Activated B cell treated with CpG ODN at 0.5 μM for 24 hours (primary cell): Measurements from ENCODE around the gene LARP4. TPM values are rescaled to one million over a fixed set of nuclear protein-coding genes. Genes with fewer than 3 reads are reported as not detected.
A peak's percentile ranks its signal among the peaks of the same experiment; 100 is the strongest.

ENCODE experiments used
- ATAC-seq: fragments of 200-7000 bp; cut with Tn5 transposase; one replicate; pipeline ENCODE4 v1.10.0; 2021; ENCODE audit warnings: low read depth, mild to moderate bottlenecking, moderate library complexity
- CTCF ChIA-PET: fragments of 350-600 bp; sonication (Branson Sonifier 250); formaldehyde crosslinking; loops from one replicate; lab custom pipeline; 2021; ENCODE audit warnings: antibody characterized with exemption; lab: Charles Lee
- POLR2A ChIA-PET: fragments of 350-600 bp; sonication (Branson Sonifier 250); formaldehyde crosslinking; loops from one replicate; lab custom pipeline; 2021; ENCODE audit warnings: antibody characterized with exemption; lab: Charles Lee
- DNase-seq: peaks from one replicate; pipeline ENCODE4 v3.0.0; 2022
- H3K27ac Mint-ChIP-seq: one replicate; pipeline ENCODE4 v1.8.0; 2020; ENCODE audit warnings: mixed read lengths
- H3K27me3 Mint-ChIP-seq: one replicate; pipeline ENCODE4 v1.8.0; 2021; ENCODE audit warnings: mixed read lengths
- H3K36me3 Mint-ChIP-seq: one replicate; pipeline ENCODE4 v1.8.0; 2021; ENCODE audit warnings: low read depth, mixed read lengths
- H3K4me1 Mint-ChIP-seq: one replicate; pipeline ENCODE4 v1.8.0; 2021; ENCODE audit warnings: mixed read lengths
- H3K4me3 Mint-ChIP-seq: one replicate; pipeline ENCODE4 v1.8.0; 2020; ENCODE audit warnings: mild to moderate bottlenecking, mixed read lengths
- H3K9me3 Mint-ChIP-seq: one replicate; pipeline ENCODE4 v1.8.0; 2020; ENCODE audit warnings: mixed read lengths
- intact Hi-C: fragments of 100-400 bp; cut with micrococcal nuclease; formaldehyde crosslinking; loops from one replicate; pipeline ENCODE4 v1.15.1; 2024
- total RNA-seq: library from RNA; stranded (reverse); gene quantifications from 2 replicates; pipeline ENCODE4 v1.2.3, GENCODE V29; 2022
- TF ChIP-seq, protein P1 (sequence below): fragments of 200-600 bp; IDR thresholded peaks from one replicate; pipeline ENCODE4 v1.8.0; 2022; ENCODE audit warnings: antibody characterized with exemption, mild to moderate bottlenecking

Gene LARP4
- total RNA-seq, 1 donor from 2014 or later = 56.3 TPM

DNA sequence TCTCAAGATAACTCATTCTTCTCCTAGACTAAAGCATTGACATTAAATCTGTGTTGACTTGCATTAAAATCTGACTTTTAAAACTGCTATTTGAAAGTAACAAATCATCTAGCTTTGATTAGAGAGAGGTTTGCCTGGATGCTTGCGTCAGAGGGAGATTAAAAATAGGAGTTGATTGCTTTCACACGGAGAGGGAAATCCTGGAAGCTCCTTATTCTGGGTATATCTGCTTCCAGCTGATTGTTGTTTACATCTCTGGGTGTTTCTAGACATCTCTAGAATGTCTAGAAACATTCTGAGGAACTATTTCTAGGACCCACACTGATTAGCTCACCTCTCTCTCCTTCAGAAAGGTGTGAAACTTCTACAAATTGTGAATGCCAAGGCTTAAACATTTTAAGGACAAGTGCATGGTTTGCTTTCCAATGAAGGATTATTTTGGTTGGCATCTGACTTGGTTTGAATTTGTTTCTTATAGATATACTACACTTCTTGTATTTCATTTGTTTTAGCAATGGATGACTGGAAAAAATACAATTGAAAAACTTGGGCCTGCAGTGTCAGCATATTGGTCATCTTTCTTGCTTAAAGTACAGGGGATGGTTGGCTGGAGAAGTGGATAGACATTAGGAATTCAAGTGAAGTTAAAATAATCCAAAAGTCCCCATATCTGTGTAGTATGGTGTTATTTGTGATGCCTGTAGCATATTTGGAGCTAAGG is 106.2 kb downstream of the LARP4 start:
- TF ChIP-seq, protein P1, sequence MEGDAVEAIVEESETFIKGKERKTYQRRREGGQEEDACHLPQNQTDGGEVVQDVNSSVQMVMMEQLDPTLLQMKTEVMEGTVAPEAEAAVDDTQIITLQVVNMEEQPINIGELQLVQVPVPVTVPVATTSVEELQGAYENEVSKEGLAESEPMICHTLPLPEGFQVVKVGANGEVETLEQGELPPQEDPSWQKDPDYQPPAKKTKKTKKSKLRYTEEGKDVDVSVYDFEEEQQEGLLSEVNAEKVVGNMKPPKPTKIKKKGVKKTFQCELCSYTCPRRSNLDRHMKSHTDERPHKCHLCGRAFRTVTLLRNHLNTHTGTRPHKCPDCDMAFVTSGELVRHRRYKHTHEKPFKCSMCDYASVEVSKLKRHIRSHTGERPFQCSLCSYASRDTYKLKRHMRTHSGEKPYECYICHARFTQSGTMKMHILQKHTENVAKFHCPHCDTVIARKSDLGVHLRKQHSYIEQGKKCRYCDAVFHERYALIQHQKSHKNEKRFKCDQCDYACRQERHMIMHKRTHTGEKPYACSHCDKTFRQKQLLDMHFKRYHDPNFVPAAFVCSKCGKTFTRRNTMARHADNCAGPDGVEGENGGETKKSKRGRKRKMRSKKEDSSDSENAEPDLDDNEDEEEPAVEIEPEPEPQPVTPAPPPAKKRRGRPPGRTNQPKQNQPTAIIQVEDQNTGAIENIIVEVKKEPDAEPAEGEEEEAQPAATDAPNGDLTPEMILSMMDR = no peak
- H3K27me3 Mint-ChIP-seq = no peaks in the 10 kb centered on the region
- peak overlapping the region; percentile 95 for H3K4me3 Mint-ChIP-seq
- peak overlapping the region; percentile 95 for H3K27ac Mint-ChIP-seq
- intact Hi-C loops = loop anchor here (5.0 kb wide), 1 partner anchor 35 kb away; no protein-coding TSS in a partner anchor
- ChIA-PET CTCF (interaction anchor here (1.0 to 5.1 kb wide), 6 partner anchors 13 to 136 kb away, joined by 3 to 118 read pairs (median 5); no protein-coding TSS in a partner anchor), POLR2A (interaction anchor here (1.4 to 3.0 kb wide), 2 partner anchors 11 to 91 kb away, joined by 4 to 16 read pairs; no protein-coding TSS in a partner anchor)
- H3K4me1 Mint-ChIP-seq = peaks cover 62% of the 10 kb centered on the region
- ATAC-seq (no peak), DNase-seq (no peak)
- H3K9me3 Mint-ChIP-seq = no peaks in the 10 kb centered on the region
- peaks cover 7% of the 10 kb centered on the region for H3K36me3 Mint-ChIP-seq

GRCh38 chr12:50507474-50507838 is 106.8 kb downstream of the LARP4 start:
- peak overlapping the region; percentile 95 for H3K4me3 Mint-ChIP-seq
- DNase-seq = no peak
- H3K27ac Mint-ChIP-seq = peak overlapping the region; percentile 76
- TF ChIP-seq, protein P1 = no peak
- ChIA-PET CTCF (interaction anchor here (1.0 to 3.2 kb wide), 5 partner anchors 13 to 135 kb away, joined by 3 to 19 read pairs (median 3); no protein-coding TSS in a partner anchor), POLR2A (interaction anchor here (1.1 to 3.0 kb wide), 3 partner anchors 11 to 90 kb away, joined by 4 to 16 read pairs (median 4); no protein-coding TSS in a partner anchor)
- H3K36me3 Mint-ChIP-seq = peaks cover 7% of the 10 kb centered on the region
- H3K27me3 Mint-ChIP-seq = no peaks in the 10 kb centered on the region
- H3K9me3 Mint-ChIP-seq = no peaks in the 10 kb centered on the region
- H3K4me1 Mint-ChIP-seq = peaks cover 68% of the 10 kb centered on the region
- ATAC-seq = no peak
- intact Hi-C loops = loop anchor here (5.0 kb wide), 1 partner anchor 35 kb away; no protein-coding TSS in a partner anchor

- Mint-ChIP-seq H3K9me3 (no peaks in the 10 kb centered on the region), H3K36me3 (peaks cover 7% of the 10 kb centered on the region), H3K27me3 (no peaks in the 10 kb centered on the region), H3K4me3 (peak overlapping the region; percentile 50), H3K27ac (peak overlapping the region; percentile 76), H3K4me1 (peaks cover 73% of the 10 kb centered on the region)
- TF ChIP-seq, protein P1 = no peak
- intact Hi-C loops = loop anchor here (5.0 kb wide), 1 partner anchor 34 kb away; no protein-coding TSS in a partner anchor
- DNase-seq = no peak
- ATAC-seq = no peak
- ChIA-PET CTCF (interaction anchor here (1.0 to 3.2 kb wide), 5 partner anchors 12 to 134 kb away, joined by 3 to 19 read pairs (median 3); no protein-coding TSS in a partner anchor), POLR2A (interaction anchor here (0.5 to 3.0 kb wide), 8 partner anchors 10 to 538 kb away, joined by 3 to 16 read pairs (median 4); no protein-coding TSS in a partner anchor)
Measured at GRCh38 chr12:50507930-50508329, 107.2 kb downstream of the LARP4 start.

DNA sequence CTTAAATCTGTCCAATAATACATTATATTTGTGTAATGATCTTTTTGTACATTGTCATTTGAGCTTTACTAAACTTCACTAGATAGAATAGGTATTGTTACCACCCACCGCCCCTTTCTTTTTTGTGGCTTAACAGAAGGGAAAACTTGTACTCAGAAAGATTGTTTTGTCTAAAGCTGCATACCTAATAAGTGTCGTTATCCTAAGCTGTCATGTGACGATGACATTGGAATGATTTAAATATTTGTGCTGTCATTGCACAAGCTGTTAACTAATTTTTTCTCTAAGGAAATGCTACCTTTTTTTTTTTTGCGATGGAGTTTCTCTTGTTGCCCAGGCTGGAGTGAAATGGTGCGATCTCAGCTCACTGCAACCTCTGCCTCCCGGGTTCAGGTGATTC is 107.7 kb downstream of the LARP4 start:
- TF ChIP-seq, protein P1 = no peak
- intact Hi-C loops = loop anchor here (5.0 kb wide), 1 partner anchor 34 kb away; no protein-coding TSS in a partner anchor
- peaks cover 7% of the 10 kb centered on the region for H3K36me3 Mint-ChIP-seq
- ChIA-PET CTCF (interaction anchor here (1.0 to 3.2 kb wide), 5 partner anchors 10 to 130 kb away, joined by 3 to 19 read pairs (median 4); no protein-coding TSS in a partner anchor), POLR2A (interaction anchor here (0.5 to 3.0 kb wide), 11 partner anchors 10 to 575 kb away, joined by 3 to 16 read pairs (median 4); partner anchors contain the start of gene CSRNP2)
- peak overlapping the region; percentile 76 for H3K27ac Mint-ChIP-seq
- no peaks in the 10 kb centered on the region for H3K27me3 Mint-ChIP-seq
- H3K9me3 Mint-ChIP-seq = no peaks in the 10 kb centered on the region
- DNase-seq = no peak
- no peak for ATAC-seq
- H3K4me1 Mint-ChIP-seq = peaks cover 77% of the 10 kb centered on the region
- H3K4me3 Mint-ChIP-seq = peak overlapping the region; percentile 52
